WTC11 (cell line): ENCODE results near the gene RPL18A. TPM values are rescaled to one million over a fixed set of nuclear protein-coding genes. Genes with fewer than 3 reads are reported as not detected.

ENCODE experiments used
- ATAC-seq: fragments of 200-7000 bp; cut with Tn5 transposase; 2 replicates; pipeline ENCODE4 v1.10.0; 2021; ENCODE audit warnings: mild to moderate bottlenecking, moderate library complexity
- CTCF ChIA-PET: fragments of 300-600 bp; sonication (Branson Sonifier 250); formaldehyde crosslinking; loops from one replicate; lab custom pipeline; 2021; ENCODE audit warnings: antibody characterized with exemption; lab: Charles Lee
- POLR2A ChIA-PET: fragments of 350-600 bp; sonication (Branson Sonifier 250); formaldehyde crosslinking; loops from one replicate; lab custom pipeline; 2021; ENCODE audit warnings: antibody characterized with exemption; lab: Charles Lee
- DNase-seq: peaks from one replicate; pipeline ENCODE4 v3.0.0; 2021; ENCODE audit warnings: low spot score
- H3K27ac Mint-ChIP-seq: 2 replicates; pipeline ENCODE4 v1.8.0; 2021; ENCODE audit warnings: mixed read lengths
- H3K27me3 Mint-ChIP-seq: 2 replicates; pipeline ENCODE4 v1.8.0; 2021; ENCODE audit warnings: low read depth, mild to moderate bottlenecking, moderate library complexity, mixed read lengths
- H3K36me3 Mint-ChIP-seq: 2 replicates; pipeline ENCODE4 v1.8.0; 2021; ENCODE audit warnings: mixed read lengths
- H3K4me1 Mint-ChIP-seq: 2 replicates; pipeline ENCODE4 v1.8.0; 2022; ENCODE audit warnings: mixed read lengths
- H3K4me3 Mint-ChIP-seq: 2 replicates; pipeline ENCODE4 v1.8.0; 2021; ENCODE audit warnings: mild to moderate bottlenecking, moderate library complexity, mixed read lengths
- H3K9me3 Mint-ChIP-seq: 2 replicates; pipeline ENCODE4 v1.8.0; 2021; ENCODE audit warnings: mixed read lengths
- CREM ChIP-seq: sonication (generic); formaldehyde crosslinking; IDR thresholded peaks from 2 replicates; pipeline ENCODE4 v1.8.1; 2022; ENCODE audit warnings: mild to moderate bottlenecking, missing genetic modification reagents, moderate library complexity
- EMX1 ChIP-seq: fragments of 250-450 bp; sonication (Bioruptor Pico); IDR thresholded peaks from 2 replicates; pipeline ENCODE4 v1.8.0; 2021; ENCODE audit warnings: mild to moderate bottlenecking
- ESRRA ChIP-seq: sonication (generic); formaldehyde crosslinking; IDR thresholded peaks from 2 replicates; pipeline ENCODE4 v1.8.1; 2022; ENCODE audit warnings: mild to moderate bottlenecking, missing genetic modification reagents, borderline replicate concordance
- FOXK1 ChIP-seq: sonication (generic); formaldehyde crosslinking; IDR thresholded peaks from 2 replicates; pipeline ENCODE4 v1.8.0; 2022; ENCODE audit warnings: mild to moderate bottlenecking, moderate library complexity, missing genetic modification reagents
- GABPB1 ChIP-seq: sonication (generic); formaldehyde crosslinking; IDR thresholded peaks from 2 replicates; pipeline ENCODE4 v1.8.1; 2023; ENCODE audit warnings: mild to moderate bottlenecking, missing genetic modification reagents
- JUN ChIP-seq: sonication (generic); formaldehyde crosslinking; IDR thresholded peaks from 2 replicates; pipeline ENCODE4 v1.8.0; 2023; ENCODE audit warnings: mild to moderate bottlenecking, missing genetic modification reagents
- NFE2L1 ChIP-seq: sonication (generic); formaldehyde crosslinking; IDR thresholded peaks from 2 replicates; pipeline ENCODE4 v1.8.1; 2023; ENCODE audit warnings: missing genetic modification reagents
- NR3C1 ChIP-seq: sonication (generic); formaldehyde crosslinking; conservative IDR thresholded peaks from 2 replicates; pipeline ENCODE4 v1.8.1; 2023; ENCODE audit warnings: low read depth, mild to moderate bottlenecking, missing genetic modification reagents
- OVOL2 ChIP-seq: fragments of 250-450 bp; sonication (Bioruptor Pico); IDR thresholded peaks from 2 replicates; pipeline ENCODE4 v1.9.0; 2021; ENCODE audit warnings: mild to moderate bottlenecking, borderline replicate concordance
- PRRX2 ChIP-seq: fragments of 250-450 bp; sonication (Bioruptor Pico); IDR thresholded peaks from 2 replicates; pipeline ENCODE4 v1.8.0; 2021; ENCODE audit warnings: mild to moderate bottlenecking
- ZNF232 ChIP-seq: sonication (generic); formaldehyde crosslinking; IDR thresholded peaks from 2 replicates; pipeline ENCODE4 v1.8.0; 2022; ENCODE audit warnings: mild to moderate bottlenecking, missing genetic modification reagents
- ZNF416 ChIP-seq: fragments of 250-450 bp; sonication (Bioruptor Pico); IDR thresholded peaks from 2 replicates; pipeline ENCODE4 v1.9.0; 2021; ENCODE audit warnings: mild to moderate bottlenecking, inconsistent platforms
- ZNF671 ChIP-seq: fragments of 250-450 bp; sonication (Bioruptor Pico); IDR thresholded peaks from 2 replicates; pipeline ENCODE4 v1.8.0; 2021; ENCODE audit warnings: mild to moderate bottlenecking
- total RNA-seq: library from RNA; stranded (reverse); gene quantifications from 3 replicates; pipeline ENCODE4 v1.2.3, GENCODE V29; 2021
- TF ChIP-seq, protein P1 (sequence below): sonication (generic); formaldehyde crosslinking; IDR thresholded peaks from 2 replicates; pipeline ENCODE4 v1.8.1; 2023; ENCODE audit warnings: mild to moderate bottlenecking, moderate library complexity, missing genetic modification reagents
- TF ChIP-seq, protein P2 (sequence below): fragments of 250-450 bp; sonication (Bioruptor Pico); IDR thresholded peaks from 2 replicates; pipeline ENCODE4 v1.9.0; 2021; ENCODE audit warnings: mild to moderate bottlenecking
- TF ChIP-seq, protein P3 (sequence below): fragments of 200-600 bp; IDR thresholded peaks from 2 replicates; pipeline ENCODE4 v1.8.0; 2022; ENCODE audit warnings: antibody characterized with exemption
- TF ChIP-seq, protein P4 (sequence below): sonication (generic); formaldehyde crosslinking; IDR thresholded peaks from 2 replicates; pipeline ENCODE4 v1.8.0; 2022; ENCODE audit warnings: mild to moderate bottlenecking, missing genetic modification reagents
- TF ChIP-seq, protein P5 (sequence below): fragments of 250-450 bp; sonication (Bioruptor Pico); IDR thresholded peaks from 2 replicates; pipeline ENCODE4 v1.8.0; 2021; ENCODE audit warnings: mild to moderate bottlenecking
- TF ChIP-seq, protein P6 (sequence below): fragments of 250-450 bp; sonication (Bioruptor Pico); conservative IDR thresholded peaks from 2 replicates; pipeline ENCODE4 v1.9.0; 2021; ENCODE audit warnings: mild to moderate bottlenecking
- TF ChIP-seq, protein P7 (sequence below): sonication (generic); formaldehyde crosslinking; IDR thresholded peaks from 2 replicates; pipeline ENCODE4 v1.8.0; 2022; ENCODE audit warnings: missing genetic modification reagents

Gene RPL18A
- total RNA-seq, 1 experiment from 2014 or later: 2,950 TPM

DNA sequence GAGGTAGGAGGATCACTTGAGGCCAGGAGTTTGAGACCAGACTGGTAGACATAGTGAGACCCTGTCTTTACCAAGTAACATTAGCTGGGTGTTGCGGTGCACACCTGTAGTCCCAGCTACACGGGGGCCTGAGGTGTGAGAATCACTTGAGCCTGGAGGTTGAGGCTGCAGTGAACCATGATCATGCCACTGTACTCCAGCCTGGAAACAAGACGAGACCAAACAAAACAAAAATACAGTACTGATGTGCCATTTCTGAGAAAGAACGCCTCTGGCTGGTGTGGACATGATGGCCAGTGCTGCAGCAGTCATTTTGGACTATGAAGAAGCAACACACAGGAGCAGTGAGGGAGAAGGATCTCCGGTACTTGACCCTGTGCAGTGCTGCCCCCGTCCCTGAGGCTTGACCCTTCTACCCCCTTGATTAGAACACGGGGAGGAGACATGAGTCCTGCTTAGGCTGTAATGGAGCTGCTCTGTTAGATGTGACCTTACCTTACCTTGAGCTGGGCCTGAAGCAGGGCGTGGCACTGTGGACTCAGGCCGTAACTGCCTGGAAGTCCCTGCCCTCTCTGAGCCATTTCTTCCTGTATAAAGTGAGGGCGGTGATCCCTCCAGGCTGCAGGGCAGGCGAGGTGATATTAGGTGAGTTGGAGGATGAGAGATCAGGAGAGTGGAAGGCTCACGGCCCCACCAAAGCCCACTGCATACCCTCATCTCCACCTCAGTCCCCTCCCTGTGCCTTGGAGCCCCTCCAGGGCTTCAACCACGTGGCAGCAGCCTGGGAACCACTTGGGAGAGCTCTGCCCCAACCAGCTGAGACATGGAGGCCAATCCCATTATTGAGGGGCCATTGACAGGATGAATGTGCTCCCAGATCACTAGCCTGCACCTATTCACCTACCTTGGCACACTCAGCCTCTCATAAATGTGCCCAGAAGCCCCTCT, 5.9 kb downstream of the RPL18A start (continued):
- TF ChIP-seq NFE2L1 (CRISPR knock-in tag) (0 out of 2 replicates have a peak, but pooled peaks have one; percentile 35), JUN (CRISPR knock-in tag) (peak; percentile 30; the same call in 1 of the 2 replicates), ESRRA (no peak), NR3C1 (CRISPR knock-in tag) (no peak), PRRX2 (CRISPR knock-in tag) (peak; percentile 92), CREM (CRISPR knock-in tag) (peak; percentile 62; the same call in 1 of the 2 replicates), ZNF232 (CRISPR knock-in tag) (0 out of 2 replicates have a peak, but pooled peaks have one; percentile 54), OVOL2 (CRISPR knock-in tag) (no peak), FOXK1 (no peak)
- TF ChIP-seq, protein P1, sequence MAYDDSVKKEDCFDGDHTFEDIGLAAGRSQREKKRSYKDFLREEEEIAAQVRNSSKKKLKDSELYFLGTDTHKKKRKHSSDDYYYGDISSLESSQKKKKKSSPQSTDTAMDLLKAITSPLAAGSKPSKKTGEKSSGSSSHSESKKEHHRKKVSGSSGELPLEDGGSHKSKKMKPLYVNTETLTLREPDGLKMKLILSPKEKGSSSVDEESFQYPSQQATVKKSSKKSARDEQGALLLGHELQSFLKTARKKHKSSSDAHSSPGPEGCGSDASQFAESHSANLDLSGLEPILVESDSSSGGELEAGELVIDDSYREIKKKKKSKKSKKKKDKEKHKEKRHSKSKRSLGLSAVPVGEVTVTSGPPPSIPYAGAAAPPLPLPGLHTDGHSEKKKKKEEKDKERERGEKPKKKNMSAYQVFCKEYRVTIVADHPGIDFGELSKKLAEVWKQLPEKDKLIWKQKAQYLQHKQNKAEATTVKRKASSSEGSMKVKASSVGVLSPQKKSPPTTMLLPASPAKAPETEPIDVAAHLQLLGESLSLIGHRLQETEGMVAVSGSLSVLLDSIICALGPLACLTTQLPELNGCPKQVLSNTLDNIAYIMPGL: no peak
- TF ChIP-seq, protein P2, sequence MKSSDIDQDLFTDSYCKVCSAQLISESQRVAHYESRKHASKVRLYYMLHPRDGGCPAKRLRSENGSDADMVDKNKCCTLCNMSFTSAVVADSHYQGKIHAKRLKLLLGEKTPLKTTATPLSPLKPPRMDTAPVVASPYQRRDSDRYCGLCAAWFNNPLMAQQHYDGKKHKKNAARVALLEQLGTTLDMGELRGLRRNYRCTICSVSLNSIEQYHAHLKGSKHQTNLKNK (CRISPR knock-in tag): no peak
- TF ChIP-seq, protein P3, sequence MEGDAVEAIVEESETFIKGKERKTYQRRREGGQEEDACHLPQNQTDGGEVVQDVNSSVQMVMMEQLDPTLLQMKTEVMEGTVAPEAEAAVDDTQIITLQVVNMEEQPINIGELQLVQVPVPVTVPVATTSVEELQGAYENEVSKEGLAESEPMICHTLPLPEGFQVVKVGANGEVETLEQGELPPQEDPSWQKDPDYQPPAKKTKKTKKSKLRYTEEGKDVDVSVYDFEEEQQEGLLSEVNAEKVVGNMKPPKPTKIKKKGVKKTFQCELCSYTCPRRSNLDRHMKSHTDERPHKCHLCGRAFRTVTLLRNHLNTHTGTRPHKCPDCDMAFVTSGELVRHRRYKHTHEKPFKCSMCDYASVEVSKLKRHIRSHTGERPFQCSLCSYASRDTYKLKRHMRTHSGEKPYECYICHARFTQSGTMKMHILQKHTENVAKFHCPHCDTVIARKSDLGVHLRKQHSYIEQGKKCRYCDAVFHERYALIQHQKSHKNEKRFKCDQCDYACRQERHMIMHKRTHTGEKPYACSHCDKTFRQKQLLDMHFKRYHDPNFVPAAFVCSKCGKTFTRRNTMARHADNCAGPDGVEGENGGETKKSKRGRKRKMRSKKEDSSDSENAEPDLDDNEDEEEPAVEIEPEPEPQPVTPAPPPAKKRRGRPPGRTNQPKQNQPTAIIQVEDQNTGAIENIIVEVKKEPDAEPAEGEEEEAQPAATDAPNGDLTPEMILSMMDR: no peak
- TF ChIP-seq, all 79 proteins: peak for 22

DNA sequence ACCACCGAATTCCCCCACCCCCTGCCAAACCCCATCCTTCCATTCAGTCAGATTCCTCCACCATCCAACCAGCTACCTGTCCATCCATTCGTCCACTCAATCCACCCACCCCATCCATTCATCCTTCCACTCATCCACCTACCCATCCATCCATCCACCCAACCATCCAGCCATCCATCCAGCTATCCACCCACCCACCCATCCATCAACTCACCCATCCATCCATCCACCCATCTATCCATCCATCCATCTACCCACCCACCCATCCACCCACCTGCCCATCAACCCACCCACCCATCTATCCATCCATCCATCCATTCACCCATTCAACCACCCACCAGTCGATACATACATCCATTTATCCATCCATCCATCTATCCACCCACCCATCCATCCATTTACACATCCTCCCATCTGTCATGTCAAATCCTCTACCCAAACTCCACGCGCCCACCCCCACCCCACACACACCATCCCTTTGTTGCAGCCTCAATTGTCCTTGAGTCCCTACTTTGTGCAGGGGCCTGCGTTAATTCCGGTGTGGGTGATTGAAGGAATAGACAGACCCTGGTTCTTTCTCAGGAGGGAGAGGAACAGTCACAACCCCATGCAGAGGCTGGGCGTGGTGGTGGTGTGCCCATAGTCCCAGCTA, 6.7 kb downstream of the RPL18A start:
- peaks cover 28% of the 10 kb centered on the region for H3K36me3 Mint-ChIP-seq
- H3K27ac Mint-ChIP-seq: no peak overlapping the region
- POLR2A ChIA-PET: interaction anchor here (0.5 to 2.5 kb wide), 4 partner anchors 9 to 66 kb away, joined by 3 to 15 read pairs (median 4); partner anchors contain the start of gene CCDC124
- TF ChIP-seq, protein P4, sequence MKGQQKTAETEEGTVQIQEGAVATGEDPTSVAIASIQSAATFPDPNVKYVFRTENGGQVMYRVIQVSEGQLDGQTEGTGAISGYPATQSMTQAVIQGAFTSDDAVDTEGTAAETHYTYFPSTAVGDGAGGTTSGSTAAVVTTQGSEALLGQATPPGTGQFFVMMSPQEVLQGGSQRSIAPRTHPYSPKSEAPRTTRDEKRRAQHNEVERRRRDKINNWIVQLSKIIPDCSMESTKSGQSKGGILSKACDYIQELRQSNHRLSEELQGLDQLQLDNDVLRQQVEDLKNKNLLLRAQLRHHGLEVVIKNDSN: no peak
- TF ChIP-seq ZNF671 (CRISPR knock-in tag): 0 out of 2 replicates have a peak, but pooled peaks have one; percentile 23
- TF ChIP-seq, protein P5, sequence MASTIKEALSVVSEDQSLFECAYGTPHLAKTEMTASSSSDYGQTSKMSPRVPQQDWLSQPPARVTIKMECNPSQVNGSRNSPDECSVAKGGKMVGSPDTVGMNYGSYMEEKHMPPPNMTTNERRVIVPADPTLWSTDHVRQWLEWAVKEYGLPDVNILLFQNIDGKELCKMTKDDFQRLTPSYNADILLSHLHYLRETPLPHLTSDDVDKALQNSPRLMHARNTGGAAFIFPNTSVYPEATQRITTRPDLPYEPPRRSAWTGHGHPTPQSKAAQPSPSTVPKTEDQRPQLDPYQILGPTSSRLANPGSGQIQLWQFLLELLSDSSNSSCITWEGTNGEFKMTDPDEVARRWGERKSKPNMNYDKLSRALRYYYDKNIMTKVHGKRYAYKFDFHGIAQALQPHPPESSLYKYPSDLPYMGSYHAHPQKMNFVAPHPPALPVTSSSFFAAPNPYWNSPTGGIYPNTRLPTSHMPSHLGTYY (CRISPR knock-in tag): peak; percentile 12; the same call in 1 of the 2 replicates
- TF ChIP-seq PRRX2 (CRISPR knock-in tag): peak; percentile 67; the same call in 1 of the 2 replicates
- no peak for TF ChIP-seq ZNF232 (CRISPR knock-in tag)
- TF ChIP-seq, protein P6, sequence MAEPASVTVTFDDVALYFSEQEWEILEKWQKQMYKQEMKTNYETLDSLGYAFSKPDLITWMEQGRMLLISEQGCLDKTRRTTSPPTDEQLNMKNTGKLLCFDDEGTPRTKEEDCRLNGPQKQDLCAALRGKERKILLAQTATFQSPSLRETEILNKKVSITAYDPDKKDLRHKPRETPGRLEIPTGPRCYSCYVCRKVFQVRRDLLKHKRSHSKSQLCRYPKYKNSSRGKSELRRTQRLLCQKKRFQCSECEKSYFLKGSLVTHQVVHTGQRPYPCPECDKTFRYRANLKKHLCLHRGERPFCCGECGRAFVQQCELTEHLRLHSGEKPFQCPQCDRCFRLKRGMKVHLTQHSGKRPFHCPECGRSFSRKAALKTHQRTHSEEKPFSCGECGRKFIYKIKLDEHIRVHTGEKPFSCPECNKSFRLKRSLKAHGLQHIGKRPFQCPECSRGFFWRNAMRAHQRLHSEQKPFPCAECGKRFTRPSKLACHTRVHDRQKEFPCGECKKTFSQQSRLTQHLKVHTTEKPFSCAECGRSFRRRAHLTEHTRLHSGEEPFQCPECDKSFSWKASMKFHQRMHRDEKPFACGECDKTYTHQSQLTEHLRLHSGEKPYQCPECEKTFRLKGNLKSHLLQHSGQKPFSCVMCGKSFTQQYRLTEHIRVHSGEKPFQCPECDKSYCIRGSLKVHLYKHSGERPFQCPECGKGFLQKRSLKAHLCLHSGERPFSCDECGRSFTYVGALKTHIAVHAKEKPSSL (CRISPR knock-in tag): no peak
- TF ChIP-seq ZNF416 (CRISPR knock-in tag): no peak
- TF ChIP-seq EMX1: no peak
- TF ChIP-seq, protein P7, sequence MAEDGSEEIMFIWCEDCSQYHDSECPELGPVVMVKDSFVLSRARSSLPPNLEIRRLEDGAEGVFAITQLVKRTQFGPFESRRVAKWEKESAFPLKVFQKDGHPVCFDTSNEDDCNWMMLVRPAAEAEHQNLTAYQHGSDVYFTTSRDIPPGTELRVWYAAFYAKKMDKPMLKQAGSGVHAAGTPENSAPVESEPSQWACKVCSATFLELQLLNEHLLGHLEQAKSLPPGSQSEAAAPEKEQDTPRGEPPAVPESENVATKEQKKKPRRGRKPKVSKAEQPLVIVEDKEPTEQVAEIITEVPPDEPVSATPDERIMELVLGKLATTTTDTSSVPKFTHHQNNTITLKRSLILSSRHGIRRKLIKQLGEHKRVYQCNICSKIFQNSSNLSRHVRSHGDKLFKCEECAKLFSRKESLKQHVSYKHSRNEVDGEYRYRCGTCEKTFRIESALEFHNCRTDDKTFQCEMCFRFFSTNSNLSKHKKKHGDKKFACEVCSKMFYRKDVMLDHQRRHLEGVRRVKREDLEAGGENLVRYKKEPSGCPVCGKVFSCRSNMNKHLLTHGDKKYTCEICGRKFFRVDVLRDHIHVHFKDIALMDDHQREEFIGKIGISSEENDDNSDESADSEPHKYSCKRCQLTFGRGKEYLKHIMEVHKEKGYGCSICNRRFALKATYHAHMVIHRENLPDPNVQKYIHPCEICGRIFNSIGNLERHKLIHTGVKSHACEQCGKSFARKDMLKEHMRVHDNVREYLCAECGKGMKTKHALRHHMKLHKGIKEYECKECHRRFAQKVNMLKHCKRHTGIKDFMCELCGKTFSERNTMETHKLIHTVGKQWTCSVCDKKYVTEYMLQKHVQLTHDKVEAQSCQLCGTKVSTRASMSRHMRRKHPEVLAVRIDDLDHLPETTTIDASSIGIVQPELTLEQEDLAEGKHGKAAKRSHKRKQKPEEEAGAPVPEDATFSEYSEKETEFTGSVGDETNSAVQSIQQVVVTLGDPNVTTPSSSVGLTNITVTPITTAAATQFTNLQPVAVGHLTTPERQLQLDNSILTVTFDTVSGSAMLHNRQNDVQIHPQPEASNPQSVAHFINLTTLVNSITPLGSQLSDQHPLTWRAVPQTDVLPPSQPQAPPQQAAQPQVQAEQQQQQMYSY (CRISPR knock-in tag): no peak
- no peak for TF ChIP-seq GABPB1 (CRISPR knock-in tag)
- CTCF ChIA-PET: interaction anchor here (0.5 to 4.5 kb wide), 4 partner anchors 66 to 438 kb away, joined by 3 to 37 read pairs (median 6); partner anchors contain the start of gene CCDC124
- no peak overlapping the region for H3K4me3 Mint-ChIP-seq
- DNase-seq (no peak), ATAC-seq (no peak)
- H3K27me3 Mint-ChIP-seq: peaks cover 6% of the 10 kb centered on the region
- H3K4me1 Mint-ChIP-seq: peaks cover 30% of the 10 kb centered on the region
- H3K9me3 Mint-ChIP-seq: no peaks in the 10 kb centered on the region
